Adrenal gland (tissue), 5 donors: ENCODE results near the gene NMRAL1.

Source experiments
- CTCF ChIP-seq, 6 experiments: fragments of 450-650 bp in 4 of 6; fragments of 200-600 bp in 2 of 6; sonication (generic) in 1 of 6; IDR thresholded peaks; 1 replicate in 5 of 6; 2 replicates in 1 of 6; pipeline versions ENCODE4 v1.5.1 to v1.8.0; 2016 to 2021; ENCODE audit warnings: antibody characterized with exemption in 6 of 6, mild to moderate bottlenecking in 2 of 6, moderate library complexity in 1 of 6
- POLR2A ChIP-seq, 2 donors: fragments of 450-650 bp; IDR thresholded peaks; one replicate each; pipeline ENCODE4 v1.6.1; 2017; ENCODE audit warnings: antibody characterized with exemption in 2 of 2, mild to moderate bottlenecking in 2 of 2, moderate library complexity in 1 of 2
- donor health status: DM: no; HTN: no; CAD: no.

GRCh38 chr16:4455951-4456350 lies 18.5 kb downstream of the NMRAL1 start:
- TF ChIP-seq CTCF (IDR thresholded peaks at IDR 0.05) (no peak), POLR2A (IDR thresholded peaks at IDR 0.05) (no peak)
